SH-SY5Y (cell line): ENCODE measurements around the gene GSK3B.

Source experiments
- GATA2 ChIP-seq: IDR thresholded peaks from 2 replicates; pipeline ENCODE4 v1.6.1; 2011; ENCODE audit warnings: mild to moderate bottlenecking, low read depth, low read length
- GATA3 ChIP-seq: IDR thresholded peaks from 2 replicates; pipeline ENCODE4 v1.6.1; 2011; ENCODE audit warnings: low read depth, mild to moderate bottlenecking, low read length, moderate library complexity

- TF ChIP-seq GATA2 (no peak), GATA3 (no peak)
Measured at GRCh38 chr3:119899192-119899511, 195.1 kb downstream of the GSK3B start.
